Renal cortical epithelial cell (primary cell): Measurements from ENCODE around the gene PRXL2C. TPM values are rescaled to one million over a fixed set of nuclear protein-coding genes. Genes with fewer than 3 reads are reported as not detected.

Source experiments
- DNase-seq: peaks from one replicate; pipeline ENCODE4 v3.0.0-alpha.2; 2011; ENCODE audit warnings: low read depth
- total RNA-seq: library from RNA; depleted of rRNA; stranded (reverse); fragments of >200 nt; gene quantifications from 2 replicates; pipeline ENCODE4 v1.2.3, GENCODE V29; 2014

The PRXL2C gene
- total RNA-seq, 1 donor from 2014 or later = 18.4 TPM

DNA sequence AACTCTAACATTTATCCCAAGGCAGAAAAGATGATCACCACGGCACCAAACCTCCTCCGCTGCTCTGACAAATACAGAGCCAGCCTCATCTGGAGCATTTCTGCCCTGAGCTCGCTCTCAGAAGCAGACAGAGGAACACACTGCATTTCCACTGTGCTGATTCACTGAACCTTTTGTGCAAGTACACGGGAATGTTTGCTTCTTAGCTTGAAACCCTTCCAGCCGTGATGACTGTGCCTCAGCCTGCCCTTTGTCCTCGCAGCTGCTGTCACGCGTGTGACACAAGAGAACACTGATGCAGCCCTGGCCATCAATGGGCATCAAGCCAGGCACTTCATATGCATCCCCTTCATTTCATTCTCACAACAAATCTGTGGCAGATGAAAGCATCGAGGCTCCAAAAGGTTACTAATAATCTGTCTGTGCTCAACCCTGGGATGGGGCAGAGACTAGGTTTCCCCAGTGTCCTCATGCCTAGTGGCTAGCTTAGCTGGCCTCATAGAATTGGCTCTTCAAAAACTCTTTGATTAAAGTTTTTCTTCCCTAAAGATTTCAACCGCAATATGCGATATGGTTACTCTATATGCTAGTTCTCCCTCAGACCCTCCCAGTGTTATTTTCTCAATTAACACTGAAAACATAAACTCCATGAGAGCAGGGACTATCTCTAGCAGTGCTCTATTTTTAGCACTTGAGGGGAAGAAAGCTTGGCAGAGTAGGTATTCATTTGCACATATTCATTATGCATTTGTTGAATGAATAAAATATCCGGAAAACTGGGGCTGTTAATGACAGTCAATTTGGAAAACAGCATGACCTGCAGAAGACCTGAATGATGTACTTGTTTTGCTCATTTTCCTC lies 42.8 kb downstream of the PRXL2C start:
- DNase-seq = peak; percentile 88

- DNase-seq = no peak
Measured at GRCh38 chr9:96611302-96611701, 43.8 kb downstream of the PRXL2C start.

GRCh38 chr9:96609732-96610131 lies 45.4 kb downstream of the PRXL2C start:
- DNase-seq = no peak

DNA sequence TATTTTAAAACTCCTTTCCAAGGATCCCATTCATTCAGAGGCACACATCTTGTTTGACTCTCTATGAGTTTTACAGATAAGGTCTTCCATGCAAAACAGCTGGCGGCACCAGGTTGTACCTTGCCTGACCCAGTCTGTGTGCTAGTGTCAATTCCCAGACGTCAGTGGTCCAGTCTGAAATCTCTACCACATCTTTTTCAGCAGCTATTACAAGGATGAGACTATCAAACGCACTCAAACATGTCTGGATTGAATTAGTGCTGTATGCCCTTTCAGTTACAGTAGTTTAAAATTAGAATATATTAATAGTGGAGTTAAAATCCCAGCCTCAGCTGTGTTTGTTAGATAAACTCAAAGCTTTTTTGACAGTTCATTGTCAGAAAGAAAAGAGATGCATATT lies 47.1 kb downstream of the PRXL2C start:
- DNase-seq = no peak

GRCh38 chr9:96605328-96605727 lies 49.8 kb downstream of the PRXL2C start:
- DNase-seq = no peak

DNA sequence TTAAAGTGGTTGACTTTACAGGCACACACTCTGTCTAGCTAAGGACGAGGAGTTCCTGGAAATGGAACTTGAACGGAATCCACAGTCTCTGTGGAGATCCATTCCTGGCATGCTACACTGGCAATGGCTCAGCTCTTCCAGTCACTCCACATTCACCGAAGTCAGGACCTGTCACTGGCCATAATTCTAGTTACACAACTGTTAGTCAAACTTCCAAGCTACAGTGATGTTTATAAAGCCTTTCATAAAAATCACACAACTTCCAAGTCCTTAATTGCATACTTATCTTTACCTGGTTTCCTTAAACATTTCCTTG lies 51.2 kb downstream of the PRXL2C start:
- DNase-seq = peak; percentile 50

- no peak for DNase-seq
Measured at GRCh38 chr9:96603305-96604003, 51.7 kb downstream of the PRXL2C start.

- DNase-seq = no peak
Measured at GRCh38 chr9:96599298-96599697, 55.8 kb downstream of the PRXL2C start.

DNA sequence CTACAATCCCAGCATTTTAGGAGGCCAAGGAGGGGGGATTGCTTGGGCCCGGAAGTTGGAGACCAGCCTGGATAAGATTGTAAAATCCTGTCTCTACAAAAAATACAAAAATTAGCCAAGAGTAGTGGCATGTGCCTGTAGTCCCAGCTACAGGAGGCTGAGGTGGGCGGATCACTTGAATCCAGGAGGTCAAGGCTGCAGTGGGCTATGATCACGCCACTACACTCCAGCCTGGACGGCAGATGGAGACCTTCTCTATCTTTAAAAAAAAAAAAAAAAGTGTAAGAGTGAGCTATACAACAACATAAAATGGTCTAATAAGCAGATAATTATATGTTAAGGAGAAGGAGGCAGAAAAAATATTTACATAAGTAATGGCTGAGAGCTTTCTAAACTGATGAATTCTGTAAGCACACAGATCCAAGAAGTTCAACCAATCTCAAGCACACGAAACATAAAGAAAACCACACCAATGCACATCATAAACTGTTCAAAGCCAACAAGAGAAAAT lies 58.5 kb downstream of the PRXL2C start:
- DNase-seq = no peak

Other genes starting within 250 kb of the PRXL2C start
- 1.3 and 8.7 TPM in 2 replicates for gene ZNF367, start 236.9 kb downstream of the PRXL2C start, total RNA-seq
- 21.0 and 24.8 TPM in 2 replicates for gene HABP4, start 205.1 kb downstream of the PRXL2C start, total RNA-seq
- gene CDC14B, start 35.5 kb downstream of the PRXL2C start, total RNA-seq = 30.6 and 55.7 TPM in 2 replicates
- gene ZNF510, start 122.8 kb upstream of the PRXL2C start, total RNA-seq = 16.3 and 22.5 TPM in 2 replicates
- 4.5 and 5.0 TPM in 2 replicates for gene ZNF782, start 199.2 kb upstream of the PRXL2C start, total RNA-seq